ENCODE results near the gene NPTX2. TPM values are rescaled to one million over a fixed set of nuclear protein-coding genes. Genes with fewer than 3 reads are reported as not detected.

Gene NPTX2
- total RNA-seq, 4 donors from 2014 or later: 1.0 to 11.0 (median 6.7) TPM

DNA sequence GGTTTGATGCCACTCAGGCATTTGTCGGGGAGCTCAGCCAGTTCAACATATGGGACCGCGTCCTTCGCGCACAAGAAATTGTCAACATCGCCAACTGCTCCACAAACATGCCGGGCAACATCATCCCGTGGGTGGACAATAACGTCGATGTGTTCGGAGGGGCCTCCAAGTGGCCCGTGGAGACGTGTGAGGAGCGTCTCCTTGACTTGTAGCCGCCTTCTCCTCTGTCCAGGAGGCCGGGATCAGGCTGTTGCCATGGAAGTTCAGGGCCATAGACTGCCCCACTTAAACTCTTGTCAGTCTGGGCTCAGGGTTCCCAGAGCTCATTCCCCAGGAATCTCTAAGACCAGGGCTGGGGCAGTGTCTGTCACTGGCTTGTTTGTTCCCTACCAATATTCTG lies 11.3 kb downstream of the NPTX2 start:
- TF ChIP-seq, protein P1, sequence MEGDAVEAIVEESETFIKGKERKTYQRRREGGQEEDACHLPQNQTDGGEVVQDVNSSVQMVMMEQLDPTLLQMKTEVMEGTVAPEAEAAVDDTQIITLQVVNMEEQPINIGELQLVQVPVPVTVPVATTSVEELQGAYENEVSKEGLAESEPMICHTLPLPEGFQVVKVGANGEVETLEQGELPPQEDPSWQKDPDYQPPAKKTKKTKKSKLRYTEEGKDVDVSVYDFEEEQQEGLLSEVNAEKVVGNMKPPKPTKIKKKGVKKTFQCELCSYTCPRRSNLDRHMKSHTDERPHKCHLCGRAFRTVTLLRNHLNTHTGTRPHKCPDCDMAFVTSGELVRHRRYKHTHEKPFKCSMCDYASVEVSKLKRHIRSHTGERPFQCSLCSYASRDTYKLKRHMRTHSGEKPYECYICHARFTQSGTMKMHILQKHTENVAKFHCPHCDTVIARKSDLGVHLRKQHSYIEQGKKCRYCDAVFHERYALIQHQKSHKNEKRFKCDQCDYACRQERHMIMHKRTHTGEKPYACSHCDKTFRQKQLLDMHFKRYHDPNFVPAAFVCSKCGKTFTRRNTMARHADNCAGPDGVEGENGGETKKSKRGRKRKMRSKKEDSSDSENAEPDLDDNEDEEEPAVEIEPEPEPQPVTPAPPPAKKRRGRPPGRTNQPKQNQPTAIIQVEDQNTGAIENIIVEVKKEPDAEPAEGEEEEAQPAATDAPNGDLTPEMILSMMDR (IDR thresholded peaks at IDR 0.05; ENCODE audit: low read depth): no peak

DNA sequence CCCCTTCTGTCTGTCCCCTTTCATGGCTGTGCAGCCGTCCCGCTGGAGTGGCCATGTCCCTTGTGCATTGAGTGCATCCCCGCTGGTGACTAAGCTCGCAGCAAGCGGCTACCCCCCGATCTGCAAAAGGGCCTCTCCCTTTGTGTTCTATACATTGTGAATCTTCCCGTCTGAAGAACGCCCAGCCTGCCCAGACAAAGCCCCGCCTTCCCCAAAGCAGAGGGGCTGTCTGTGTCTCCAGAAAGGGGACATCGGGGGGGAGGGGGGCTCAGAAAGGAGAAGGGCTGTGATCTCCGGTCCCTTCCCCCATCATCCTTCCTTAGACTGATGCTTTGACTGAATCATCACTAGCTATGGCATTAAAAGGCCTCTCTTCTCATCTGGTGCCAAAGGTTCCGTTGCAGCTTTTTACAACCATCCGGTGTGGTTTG lies 11.9 kb downstream of the NPTX2 start:
- TF ChIP-seq, protein P1 (IDR thresholded peaks at IDR 0.05; ENCODE audit: low read depth): no peak

DNA sequence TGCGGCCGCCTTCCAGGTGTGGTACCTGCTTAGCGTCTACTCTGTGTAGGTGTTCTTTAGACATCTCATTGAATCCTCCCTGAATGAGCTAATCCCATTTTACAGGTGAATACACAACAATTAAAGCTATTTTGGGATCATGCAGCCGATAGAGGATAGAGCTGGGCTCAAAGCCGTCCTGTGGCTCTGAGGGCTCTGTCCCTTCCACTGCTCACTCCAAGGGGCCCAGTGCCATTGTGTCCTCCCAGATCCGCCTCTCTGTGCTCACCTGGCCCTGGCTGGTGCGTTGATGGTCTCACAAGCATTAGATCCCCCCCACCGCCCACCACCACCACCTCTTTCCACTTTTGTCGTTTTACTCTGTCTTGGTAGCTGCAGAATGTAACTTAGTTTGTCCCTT lies 13.1 kb downstream of the NPTX2 start:
- TF ChIP-seq, protein P1 (IDR thresholded peaks at IDR 0.05; ENCODE audit: low read depth): no peak

DNA sequence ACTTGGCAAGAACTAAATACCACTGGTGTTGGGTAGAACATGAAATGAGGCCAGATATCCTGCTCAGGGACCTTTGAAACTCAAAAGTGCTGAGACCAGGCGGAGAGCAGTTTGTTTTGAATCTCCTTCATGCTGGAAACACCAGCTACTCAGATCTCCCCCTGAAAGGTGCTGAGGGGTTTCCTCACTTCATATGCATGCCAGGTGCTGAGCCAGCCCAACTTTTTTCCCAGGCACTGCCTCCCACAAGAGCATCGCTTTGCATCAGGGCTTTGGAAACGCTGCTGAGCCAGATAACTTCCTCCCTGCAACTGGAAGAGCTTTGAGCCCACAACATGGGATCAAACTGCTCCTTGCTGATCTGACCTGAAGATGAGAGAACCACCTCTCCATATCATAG lies 13.7 kb downstream of the NPTX2 start:
- TF ChIP-seq, protein P1 (IDR thresholded peaks at IDR 0.05; ENCODE audit: low read depth): no peak

DNA sequence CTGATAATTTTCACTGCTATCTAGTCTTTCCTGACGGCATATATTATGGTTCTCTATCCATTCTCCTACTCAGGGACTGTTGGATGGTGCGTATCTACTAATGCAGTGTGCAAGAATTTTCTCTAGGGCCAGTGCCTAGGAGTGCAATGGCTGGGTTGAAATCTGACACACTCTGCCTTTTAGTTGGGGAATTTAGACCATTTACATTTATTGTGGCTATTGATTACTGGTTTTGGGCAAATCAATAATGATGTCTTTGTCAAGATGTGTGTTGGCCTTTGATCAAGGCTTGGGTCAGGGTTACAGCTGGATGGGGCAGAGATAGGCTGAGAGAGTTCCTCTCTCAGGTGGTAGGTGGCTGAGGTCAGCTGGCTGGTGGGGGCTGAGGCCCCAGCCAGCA lies 21.8 kb downstream of the NPTX2 start:
- TF ChIP-seq, protein P1 (IDR thresholded peaks at IDR 0.05; ENCODE audit: low read depth): no peak

DNA sequence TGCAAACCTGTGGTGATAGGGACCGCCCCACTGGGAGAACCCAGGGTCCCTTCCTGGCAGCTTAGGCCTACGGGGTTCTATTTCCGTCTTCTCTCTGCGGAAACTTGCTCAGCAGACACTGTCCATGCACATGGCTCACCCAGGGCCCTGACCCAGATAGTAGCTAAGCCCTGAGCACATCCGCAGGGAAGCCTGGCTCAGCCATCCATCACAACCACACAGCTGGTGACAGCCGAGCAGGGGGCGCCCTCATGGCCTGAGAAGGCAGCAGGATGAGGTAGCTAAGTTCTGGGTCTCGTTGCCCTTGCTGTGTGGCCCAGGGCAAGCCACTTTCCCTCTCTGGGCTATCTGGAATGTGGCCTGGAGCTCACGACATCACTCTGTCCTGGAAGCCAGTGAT lies 23.3 kb downstream of the NPTX2 start:
- TF ChIP-seq, protein P1 (IDR thresholded peaks at IDR 0.05; ENCODE audit: low read depth): no peak

DNA sequence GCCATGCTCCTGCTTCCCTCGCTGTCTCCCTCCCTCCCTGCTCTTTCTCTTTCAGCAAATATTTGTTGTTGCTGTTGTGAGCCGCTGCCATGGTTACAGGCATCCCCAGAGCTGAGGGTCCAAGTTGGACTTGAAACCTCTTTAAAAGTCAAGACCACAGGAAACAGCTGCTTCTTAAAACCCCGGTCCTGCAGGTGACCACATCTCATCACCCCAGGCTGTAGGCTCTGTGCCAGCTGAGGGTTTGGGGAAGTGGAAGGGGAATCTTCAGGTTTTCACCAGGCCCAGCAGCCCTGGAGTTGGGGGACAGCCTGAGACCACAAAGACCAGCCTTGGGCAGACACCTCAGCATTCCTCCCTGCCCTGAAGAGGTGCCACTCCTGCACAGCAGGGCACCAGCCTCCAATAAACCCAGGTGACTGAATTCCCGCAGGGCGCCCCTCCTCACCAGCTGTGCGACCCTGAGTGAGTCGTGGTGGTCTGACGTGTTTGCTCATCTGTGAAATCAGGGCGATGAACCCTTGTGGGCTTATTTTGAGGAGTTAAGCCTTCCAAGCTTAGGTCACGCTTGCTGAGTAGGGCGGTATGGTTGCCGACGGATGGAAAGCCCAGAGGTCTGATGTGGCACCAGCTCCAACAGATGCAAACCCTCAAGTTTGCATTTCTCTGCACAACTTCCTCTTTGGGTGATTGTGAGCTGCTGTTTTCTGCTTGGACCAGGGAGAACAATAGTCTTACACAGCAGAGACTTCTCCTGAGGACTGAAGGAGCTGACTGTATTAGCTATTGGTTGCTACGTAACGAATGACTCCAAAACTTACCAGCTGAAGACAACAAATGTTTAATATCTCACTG lies 24.8 kb downstream of the NPTX2 start:
- TF ChIP-seq, protein P1 (IDR thresholded peaks at IDR 0.05; ENCODE audit: low read depth): no peak
